GM18868 (cell line): ENCODE measurements around the gene TP63.

Experiments used
- ATAC-seq: cut with Tn5 transposase; IDR thresholded peaks from one replicate; pipeline ENCODE4 v1.9.1; 2021; ENCODE audit warnings: mild to moderate bottlenecking, moderate library complexity; ENCODE audit not compliant: unreplicated experiment

Gene TP63

GRCh38 chr3:189680723-189681122 is 49.5 kb downstream of the TP63 start:
- no peak for ATAC-seq

GRCh38 chr3:189683546-189684255 is 52.5 kb downstream of the TP63 start:
- no peak for ATAC-seq

GRCh38 chr3:189684317-189684716 is 53.1 kb downstream of the TP63 start:
- no peak for ATAC-seq

DNA sequence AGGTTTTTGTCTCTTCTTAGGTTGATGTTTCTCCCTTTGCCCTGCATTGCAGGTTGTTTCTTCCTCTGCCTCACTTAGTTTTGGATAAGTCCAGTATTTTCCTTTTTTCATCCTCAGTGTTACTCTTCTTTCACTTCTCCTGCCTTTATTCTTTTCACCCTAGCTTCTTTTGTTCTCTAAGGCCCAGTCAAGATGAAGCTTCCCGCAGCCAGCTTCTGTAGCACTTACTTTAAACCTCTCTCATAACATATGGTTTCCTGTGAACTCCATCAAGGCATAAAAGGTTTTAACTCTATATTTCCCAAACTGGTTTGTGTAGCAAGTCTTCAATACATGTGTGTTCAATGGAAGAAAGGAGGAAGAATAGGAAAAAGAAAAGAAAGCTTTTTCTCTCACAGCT is 54.1 kb downstream of the TP63 start:
- ATAC-seq, result no peak

GRCh38 chr3:189685860-189686259 is 54.7 kb downstream of the TP63 start:
- no peak for ATAC-seq

GRCh38 chr3:189687475-189687874 is 56.3 kb downstream of the TP63 start:
- no peak for ATAC-seq

DNA sequence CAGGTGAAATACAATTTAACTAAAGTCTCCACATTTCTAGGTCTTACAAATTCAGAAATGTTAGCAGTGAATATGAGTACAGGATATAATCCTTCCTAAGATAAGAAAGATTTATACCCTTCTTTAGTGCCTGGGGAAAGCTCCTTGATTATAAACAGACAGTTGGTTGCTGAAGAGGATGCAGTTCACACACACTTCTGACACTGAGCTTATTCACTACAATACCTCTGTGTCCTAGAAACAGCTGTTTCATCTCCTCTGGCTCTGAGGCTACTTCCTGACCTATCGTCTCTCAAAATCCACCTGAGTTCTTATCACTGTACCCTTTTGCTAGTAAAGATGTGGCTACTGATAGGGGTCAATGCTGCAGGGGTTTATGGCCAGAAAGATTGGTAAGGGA is 57.1 kb downstream of the TP63 start:
- ATAC-seq, result no peak

GRCh38 chr3:189689625-189690024 is 58.4 kb downstream of the TP63 start:
- no peak for ATAC-seq

DNA sequence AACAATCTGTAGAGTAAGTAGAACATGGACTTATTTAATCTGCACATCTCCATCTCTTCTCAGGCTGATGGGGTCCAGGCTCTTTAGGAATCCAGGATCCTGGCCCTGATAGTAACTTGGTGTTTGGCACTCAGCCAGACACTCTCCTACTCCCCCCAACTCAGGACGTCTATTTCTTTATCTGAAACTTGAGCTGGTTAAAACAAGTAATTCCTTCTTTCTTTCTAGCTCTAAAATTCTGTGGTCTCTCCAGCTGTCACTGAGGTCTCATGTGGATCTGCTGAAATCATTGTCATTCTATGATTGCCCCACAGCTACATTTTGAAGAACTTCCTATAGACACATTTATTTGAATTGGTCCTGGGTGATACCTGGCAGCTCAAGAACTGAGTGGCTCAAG is 59.0 kb downstream of the TP63 start:
- ATAC-seq, result no peak

GRCh38 chr3:189690672-189691071 is 59.5 kb downstream of the TP63 start:
- ATAC-seq, result no peak

GRCh38 chr3:189695400-189695799 is 64.2 kb downstream of the TP63 start:
- no peak for ATAC-seq

GRCh38 chr3:189698811-189699210 is 67.6 kb downstream of the TP63 start:
- ATAC-seq, result no peak

- no peak for ATAC-seq
Observed at GRCh38 chr3:189699885-189700284, 68.7 kb downstream of the TP63 start.

GRCh38 chr3:189702066-189702646 is 71.0 kb downstream of the TP63 start:
- ATAC-seq, result no peak

DNA sequence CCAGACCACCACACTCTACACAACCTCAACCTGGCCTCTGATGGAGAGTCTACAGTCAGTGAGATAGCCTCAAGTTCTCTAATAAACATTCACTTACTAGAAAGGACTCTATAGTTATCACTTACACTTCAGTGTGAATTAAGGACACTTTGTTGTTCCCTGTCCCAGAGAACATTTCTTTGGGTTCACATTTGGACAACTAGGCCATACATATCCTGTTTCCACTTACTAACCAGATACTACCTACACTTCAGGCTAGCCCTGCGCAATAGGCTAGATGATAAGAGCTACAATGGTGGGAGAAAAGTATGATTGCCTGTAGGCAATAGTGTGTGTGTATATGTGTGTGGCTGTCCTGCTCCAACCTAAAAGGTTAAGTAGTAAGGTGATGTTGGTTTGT is 72.7 kb downstream of the TP63 start:
- no peak for ATAC-seq

GRCh38 chr3:189708375-189708774 is 77.2 kb downstream of the TP63 start:
- ATAC-seq, result no peak

GRCh38 chr3:189710620-189711402 is 79.6 kb downstream of the TP63 start:
- peak; percentile 74 for ATAC-seq

DNA sequence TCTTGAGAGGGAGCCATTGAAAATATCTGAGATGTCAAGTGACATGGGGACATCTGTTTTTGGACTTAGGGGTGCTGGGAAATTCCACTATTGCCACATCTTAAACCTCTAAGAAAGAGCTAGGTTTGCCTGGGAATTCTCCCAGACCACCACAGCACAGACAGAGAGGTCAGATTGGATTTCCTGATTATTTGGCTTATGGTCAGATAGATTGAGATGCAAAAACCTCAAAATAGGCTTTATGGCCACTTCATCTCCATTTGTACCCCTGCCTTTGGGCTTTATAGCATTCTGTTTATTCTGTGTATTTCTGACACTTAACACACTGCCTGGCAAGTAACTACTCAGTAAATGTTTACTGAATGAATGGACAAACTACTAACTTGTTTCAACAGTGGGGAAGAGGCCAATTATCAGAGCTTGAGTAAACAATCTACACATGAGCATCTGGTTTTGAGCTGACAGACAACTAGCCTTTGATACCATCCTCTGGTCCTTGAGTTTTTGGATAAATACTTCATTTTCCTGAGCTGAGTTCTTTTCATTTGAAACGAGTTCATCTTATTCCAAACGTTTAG is 81.8 kb downstream of the TP63 start:
- no peak for ATAC-seq

DNA sequence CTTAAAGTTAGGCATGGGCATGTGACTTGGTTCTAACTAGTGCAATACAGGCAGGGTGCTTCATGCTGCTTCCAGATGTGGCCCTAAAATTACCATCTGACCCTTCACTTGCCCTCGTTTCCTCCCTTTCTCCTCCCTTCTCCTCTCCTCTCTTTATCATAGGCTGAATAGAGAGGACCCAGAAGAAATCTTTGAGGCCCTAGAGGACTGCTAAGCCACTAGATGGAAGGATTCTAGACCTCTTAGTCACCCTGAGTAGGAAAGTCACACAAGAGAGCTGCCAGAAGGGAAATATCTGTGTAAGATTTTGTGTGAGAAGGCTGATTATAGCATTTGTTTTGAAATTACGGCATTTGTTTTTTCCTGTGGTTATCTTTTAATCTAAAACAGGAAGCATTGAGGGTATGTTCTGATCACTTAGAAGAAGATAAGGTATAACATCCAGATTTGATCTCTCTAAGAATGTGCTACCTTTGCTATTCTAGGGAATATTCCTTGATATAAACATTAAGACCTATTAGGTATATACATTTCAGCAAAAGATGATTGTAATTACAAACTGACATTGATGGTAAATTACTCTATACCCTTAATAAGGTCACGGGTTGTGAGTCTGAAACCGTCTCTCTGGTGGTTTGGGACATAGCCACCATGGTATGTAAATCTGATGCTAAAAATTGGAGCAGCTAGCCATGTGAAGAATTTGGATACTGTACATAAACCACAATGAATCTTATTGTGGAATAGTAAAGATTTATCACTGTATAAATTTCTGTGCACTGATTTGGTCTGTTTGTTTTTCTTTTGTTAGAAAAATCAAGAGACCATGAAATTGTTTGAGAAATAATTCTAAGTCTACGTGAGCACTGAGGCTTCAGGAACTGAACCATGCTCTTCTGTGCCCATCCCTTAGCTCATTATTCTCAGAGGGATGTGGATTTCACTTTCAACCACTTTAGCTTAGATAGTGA is 84.1 kb downstream of the TP63 start:
- ATAC-seq, result no peak

DNA sequence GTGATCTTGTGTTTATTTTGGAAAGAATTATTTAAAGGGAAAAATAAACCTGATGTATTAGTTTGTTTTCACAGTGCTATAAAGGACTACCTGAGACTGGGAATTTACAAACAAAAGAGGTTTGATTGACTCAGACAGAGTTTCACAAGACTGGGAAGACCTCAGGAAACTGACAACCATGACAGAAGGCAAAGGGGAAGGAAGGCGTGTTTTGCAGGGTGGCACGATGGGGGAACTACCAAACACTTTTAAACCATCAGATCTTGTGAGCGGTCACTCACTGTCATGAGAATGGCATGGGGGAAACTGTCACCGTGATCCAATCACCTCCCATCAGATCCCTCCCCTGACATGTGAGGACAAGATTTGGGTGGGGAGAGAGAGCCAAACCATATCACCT is 87.0 kb downstream of the TP63 start:
- ATAC-seq, result no peak
